Activated naive CD4-positive, alpha-beta T cell treated with anti-CD3 and anti-CD28 coated beads, Interleukin-2, amount 50 U/mL, for 16 hours (primary cell): ENCODE measurements around the gene RBM20.
"Not testable (repeated sequence)": the region's sequence is repeated elsewhere in the genome, so short reads cannot be mapped to it uniquely, and the experiment has no call there.

Experiments
- DNase-seq: peaks from one replicate; pipeline ENCODE4 v3.0.0-alpha.2; 2020

Gene RBM20

GRCh38 chr10:110706690-110707098 lies 62.6 kb downstream of the RBM20 start:
- DNase-seq = no peak

GRCh38 chr10:110708776-110709443 lies 64.8 kb downstream of the RBM20 start:
- no peak for DNase-seq

- no peak for DNase-seq
Observed at GRCh38 chr10:110709444-110709828, 65.3 kb downstream of the RBM20 start.

- no peak for DNase-seq
Observed at GRCh38 chr10:110709964-110710587, 65.9 kb downstream of the RBM20 start.

GRCh38 chr10:110710621-110711020 lies 66.5 kb downstream of the RBM20 start:
- no peak for DNase-seq

DNA sequence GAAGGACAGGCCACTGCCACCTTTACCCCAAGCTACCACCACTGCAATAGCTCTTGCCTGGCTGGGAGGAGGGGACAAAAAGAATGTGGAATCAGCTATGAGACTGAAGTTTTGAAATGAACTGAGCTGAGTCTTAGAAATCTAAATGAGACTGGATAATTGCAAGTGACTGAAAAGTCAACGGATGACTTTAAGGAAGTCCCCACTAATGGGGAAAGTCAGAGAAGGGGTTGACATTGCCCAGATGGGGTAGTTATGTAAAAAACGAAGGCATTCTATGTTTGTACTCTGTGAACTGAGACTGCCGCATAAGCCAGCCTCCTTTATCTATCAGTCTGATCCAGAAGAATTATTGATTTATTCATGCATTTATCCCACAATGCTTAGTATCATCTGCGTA lies 67.2 kb downstream of the RBM20 start:
- DNase-seq = no peak

DNA sequence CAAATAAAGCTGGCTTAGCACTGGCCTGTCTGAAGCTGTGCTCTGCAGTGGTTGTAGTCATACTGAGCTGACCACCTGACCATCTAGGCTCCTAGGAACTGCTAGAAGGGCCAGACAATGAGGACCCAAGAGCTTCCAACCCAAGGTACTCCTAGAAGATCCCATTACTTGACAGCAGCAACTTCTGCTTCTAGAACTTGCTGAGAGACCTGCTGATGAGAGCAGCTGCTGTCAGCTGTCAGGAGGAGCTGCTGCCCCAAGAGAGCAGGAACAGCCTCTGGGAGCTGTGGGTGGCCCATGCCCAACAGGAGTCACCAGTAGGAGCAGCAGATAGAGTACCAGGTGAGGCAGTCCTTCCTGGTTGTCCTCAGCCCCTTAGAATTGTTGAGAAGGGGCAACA lies 70.2 kb downstream of the RBM20 start:
- DNase-seq = no peak

DNA sequence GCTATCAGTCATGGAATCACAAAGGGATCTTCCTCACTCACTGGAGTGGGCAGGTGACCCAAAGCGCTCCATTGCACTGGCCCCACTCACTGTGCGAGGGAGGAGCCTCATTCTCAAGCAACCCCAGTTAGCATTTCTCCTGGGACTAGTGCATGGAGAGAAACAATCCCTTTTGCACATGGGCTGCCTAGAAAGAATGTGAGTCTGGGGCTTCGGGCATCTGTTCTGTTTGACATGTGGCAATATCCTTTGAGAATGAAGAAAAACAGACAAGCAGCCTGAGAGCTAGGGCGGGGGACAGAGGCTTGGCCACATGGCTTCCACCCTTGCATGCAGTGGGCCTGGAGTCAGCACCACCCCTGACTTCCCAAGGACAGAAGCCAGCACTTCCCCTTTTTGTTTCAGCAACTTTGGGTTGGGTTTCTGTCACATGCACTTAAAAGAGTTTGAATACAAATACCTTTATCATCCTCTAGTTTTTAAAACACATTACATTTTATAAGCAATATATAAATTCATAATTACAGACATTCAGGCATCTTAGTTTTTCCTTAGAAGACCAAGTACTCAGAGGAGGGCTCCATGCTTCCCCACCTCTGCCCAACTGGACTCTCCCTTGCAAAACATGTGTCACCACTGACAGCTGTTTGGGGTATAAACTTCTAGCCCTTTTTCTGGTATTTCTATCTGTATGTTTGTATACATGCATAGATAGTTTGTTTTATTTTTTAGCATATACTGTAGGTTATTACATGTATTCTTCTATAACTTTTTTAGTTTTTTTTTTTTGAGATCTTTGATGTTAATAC lies 73.8 kb downstream of the RBM20 start:
- no peak for DNase-seq

GRCh38 chr10:110721406-110722038 lies 77.4 kb downstream of the RBM20 start:
- no peak for DNase-seq

DNA sequence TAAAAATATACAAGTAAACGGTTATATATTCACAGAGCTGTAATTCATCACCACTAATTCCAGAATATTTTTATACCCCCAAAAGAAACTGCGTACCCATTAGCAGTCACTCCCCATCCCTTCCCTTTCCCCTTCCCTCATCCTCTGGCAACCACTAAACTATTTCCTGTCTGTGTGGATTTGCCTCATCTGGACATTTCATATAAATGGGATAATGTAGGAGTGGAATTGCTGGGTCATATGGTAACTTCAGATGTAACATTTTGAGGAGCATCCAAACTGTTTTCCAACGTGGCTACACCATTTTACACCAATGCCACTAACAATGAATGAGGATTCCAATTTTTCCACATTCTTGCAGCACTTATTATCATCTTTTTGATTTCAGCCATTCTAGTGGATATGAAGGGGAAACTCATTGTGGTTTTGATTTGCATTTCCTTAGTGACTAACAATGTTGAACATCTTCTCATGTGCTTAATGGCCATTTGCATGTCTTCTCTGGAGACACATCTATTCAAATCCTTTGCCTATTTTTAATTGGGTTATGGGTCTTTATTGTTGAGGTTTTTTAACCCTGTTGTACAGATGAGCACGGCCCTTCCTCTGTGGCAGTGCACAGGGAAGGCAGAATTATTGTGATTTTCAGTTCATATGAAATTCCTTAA lies 79.2 kb downstream of the RBM20 start:
- DNase-seq = no peak

DNA sequence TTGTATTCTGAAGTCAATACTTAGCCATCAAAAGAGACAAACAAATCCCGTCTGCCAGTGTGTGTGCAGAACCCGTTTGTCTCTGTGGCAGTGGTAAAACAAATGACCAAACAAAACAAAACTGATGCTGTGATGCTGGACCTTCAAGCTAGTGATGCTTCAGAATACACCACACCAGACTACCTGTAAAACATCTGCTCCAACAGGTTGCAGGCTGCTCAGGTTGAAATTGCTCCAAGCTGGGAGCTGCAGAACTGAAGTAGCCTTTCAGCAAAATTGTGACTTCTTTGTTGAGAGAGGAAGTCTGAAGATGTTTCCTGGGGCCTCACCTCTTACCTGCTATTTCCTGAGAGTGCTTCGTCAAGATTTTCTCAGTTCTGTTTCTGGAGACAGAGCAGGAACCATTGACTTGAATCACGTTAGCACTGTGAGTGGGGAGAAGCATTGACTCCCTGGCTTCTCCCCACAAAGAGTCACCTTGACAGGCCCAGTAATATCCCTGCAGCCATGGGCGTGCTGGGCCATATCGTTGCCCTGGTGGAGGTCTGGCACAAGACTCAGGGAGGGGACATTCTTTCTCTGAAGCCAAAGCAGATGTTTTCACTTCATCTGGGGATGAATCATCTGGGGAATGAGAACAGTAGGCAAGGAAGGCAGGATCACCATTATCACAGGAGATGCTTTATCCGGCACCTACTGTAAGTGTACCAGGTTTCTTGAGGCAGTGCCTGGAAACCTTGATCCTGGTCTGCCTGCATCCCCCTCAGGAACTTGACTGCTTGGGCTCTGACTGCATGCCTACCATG lies 80.2 kb downstream of the RBM20 start:
- no peak for DNase-seq

GRCh38 chr10:110724937-110725336 lies 80.8 kb downstream of the RBM20 start:
- DNase-seq = no peak

DNA sequence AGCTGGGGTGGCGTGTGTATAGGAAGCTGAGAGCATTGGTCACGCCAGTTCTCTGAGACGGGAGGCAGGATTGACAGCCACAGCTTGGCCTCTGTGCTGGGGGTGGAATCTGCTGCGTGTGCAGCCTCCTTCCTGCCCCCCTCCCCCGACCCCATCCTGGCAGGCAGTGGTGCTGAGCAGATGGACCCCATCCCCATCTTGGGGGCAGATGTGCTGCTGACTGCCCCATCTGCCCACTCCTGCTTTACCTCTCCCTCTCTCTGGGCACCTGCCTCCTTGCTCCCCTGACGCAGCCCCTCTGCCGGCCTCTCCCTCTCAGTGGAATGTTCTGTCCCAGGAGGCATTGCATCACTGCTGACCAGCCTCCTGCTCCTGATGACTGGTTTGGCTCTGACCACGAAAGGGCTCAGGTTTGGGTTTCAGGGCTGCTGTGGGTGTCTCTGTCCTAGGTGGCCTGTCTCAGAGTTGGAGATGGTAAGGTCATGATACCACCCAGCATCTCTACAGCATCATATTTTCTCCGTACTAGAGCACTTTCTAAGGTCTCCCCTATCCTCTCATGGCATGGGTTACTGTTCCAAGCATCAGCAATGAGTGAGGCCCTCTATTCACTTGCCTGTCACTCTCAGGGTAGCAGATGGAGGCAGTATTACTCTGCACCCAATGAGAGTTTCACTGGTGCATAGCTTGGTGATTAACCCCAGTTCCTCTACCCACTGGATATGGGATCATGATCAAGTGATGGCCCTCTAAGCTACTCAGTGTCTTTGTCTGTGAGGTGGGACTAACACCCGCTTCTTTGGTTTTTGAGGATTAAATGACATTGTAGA lies 81.9 kb downstream of the RBM20 start:
- no peak for DNase-seq

DNA sequence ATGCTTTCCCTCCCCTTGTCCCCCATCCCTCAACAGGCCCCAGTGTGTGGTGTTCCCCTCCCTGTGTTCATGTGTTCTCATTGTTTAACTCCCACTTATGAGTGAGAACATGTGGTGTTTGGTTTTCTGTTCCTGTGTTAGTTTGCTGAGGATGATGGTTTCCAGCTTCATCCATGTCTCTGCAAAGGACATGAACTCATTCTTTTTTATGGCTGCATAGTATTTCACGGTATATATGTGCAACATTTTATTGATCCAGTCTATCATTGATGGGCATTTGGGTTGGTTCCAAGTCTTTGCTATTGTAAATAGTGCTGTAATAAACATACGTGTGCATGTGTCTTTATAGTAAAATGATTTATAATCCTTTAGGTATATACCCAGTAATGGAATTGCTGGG lies 83.6 kb downstream of the RBM20 start:
- DNase-seq = not testable (repeated sequence)

GRCh38 chr10:110730345-110731050 lies 86.4 kb downstream of the RBM20 start:
- DNase-seq = no peak

GRCh38 chr10:110733218-110733952 lies 89.2 kb downstream of the RBM20 start:
- DNase-seq = no peak

GRCh38 chr10:110735620-110736027 lies 91.5 kb downstream of the RBM20 start:
- no peak for DNase-seq

DNA sequence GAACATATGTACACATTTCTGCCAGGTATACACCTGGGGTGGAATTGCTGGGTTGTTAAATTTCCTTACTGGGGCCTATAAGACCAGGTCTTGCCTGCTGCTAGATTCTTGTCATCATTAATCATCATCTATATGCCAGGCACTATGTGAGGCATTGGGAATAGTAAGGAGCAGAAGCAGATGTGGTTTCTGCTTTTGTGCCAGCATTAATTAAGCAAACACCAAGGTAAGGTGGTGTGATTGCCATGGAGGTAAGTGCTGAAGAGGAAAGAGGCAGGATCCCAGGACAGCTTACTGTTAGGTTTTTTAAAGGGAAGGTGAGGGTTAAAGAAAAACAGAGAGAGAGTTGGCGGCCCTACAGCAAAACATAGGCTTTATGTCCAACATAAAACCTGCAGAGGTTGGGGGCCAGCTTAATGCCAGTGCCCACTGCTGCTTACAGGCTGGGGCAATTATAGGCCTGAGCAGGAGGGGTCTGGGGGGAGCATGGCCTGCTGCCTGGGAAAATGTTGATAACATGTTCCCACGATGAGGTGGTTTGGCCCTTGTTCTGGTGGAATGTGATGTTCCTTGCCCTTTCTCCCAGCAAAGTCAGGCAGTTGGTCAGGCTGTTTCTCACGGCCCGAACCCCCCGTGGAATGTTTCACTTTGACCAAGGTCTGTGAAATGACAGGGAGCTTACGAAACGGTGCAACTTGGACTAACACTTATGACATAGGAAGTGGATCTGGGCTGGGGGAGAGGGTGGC lies 93.9 kb downstream of the RBM20 start:
- no peak for DNase-seq

- no peak for DNase-seq
Observed at GRCh38 chr10:110739811-110740271, 95.7 kb downstream of the RBM20 start.
